Gastroesophageal sphincter (tissue), 4 donors: ENCODE measurements around the gene ADGRL1. TPM values are rescaled to one million over a fixed set of nuclear protein-coding genes. Genes with fewer than 3 reads are reported as not detected.

ENCODE experiments used
- ATAC-seq: fragments of 150-250 bp; one replicate; pipeline ENCODE4 v1.9.1; 2016; ENCODE audit warnings: mild to moderate bottlenecking, moderate library complexity
- H3K27ac ChIP-seq, 4 donors: fragments of 200-600 bp; sonication (generic) in 3 of 4; 1 replicate in 3 of 4; 2 replicates in 1 of 4; pipeline ENCODE4 v1.5.1; 2016 to 2019
- H3K27me3 ChIP-seq: fragments of 200-600 bp; sonication (generic); one replicate; pipeline ENCODE4 v1.5.1; 2019
- H3K36me3 ChIP-seq, 2 donors: fragments of 200-600 bp; sonication (generic); one replicate each; pipeline ENCODE4 v1.5.1; 2019; ENCODE audit warnings: control low read depth in 1 of 2
- H3K4me1 ChIP-seq, 3 donors: fragments of 200-600 bp; sonication (generic); 1 replicate in 2 of 3; 2 replicates in 1 of 3; pipeline ENCODE4 v1.5.1; 2016 to 2019; ENCODE audit warnings: control low read depth in 2 of 3
- H3K4me3 ChIP-seq, 2 donors: fragments of 200-600 bp; sonication (generic); one replicate each; pipeline ENCODE4 v1.5.1; 2019; ENCODE audit warnings: mild to moderate bottlenecking in 1 of 2, moderate library complexity in 1 of 2
- H3K9me3 ChIP-seq, 3 donors: fragments of 200-600 bp; sonication (generic); one replicate each; pipeline ENCODE4 v1.5.1; 2017 to 2019; ENCODE audit warnings: control low read depth in 2 of 3
- CTCF ChIP-seq, 4 experiments: fragments of 200-600 bp in 2 of 4; fragments of 450-650 bp in 2 of 4; sonication (generic) in 1 of 4; IDR thresholded peaks; one replicate each; pipeline ENCODE4 v1.5.1; 2017 to 2019; ENCODE audit warnings: antibody characterized with exemption in 4 of 4, mild to moderate bottlenecking in 2 of 4, moderate library complexity in 2 of 4
- EP300 ChIP-seq: sonication (generic); formaldehyde crosslinking; IDR thresholded peaks from one replicate; pipeline ENCODE4 v1.6.1; 2017; ENCODE audit warnings: antibody characterized with exemption, mild to moderate bottlenecking
- POLR2A ChIP-seq, 2 donors: fragments of 450-650 bp; IDR thresholded peaks; one replicate each; pipeline ENCODE4 v1.6.1; 2017; ENCODE audit warnings: antibody characterized with exemption in 2 of 2, mild to moderate bottlenecking in 2 of 2, moderate library complexity in 1 of 2
- POLR2AphosphoS5 ChIP-seq: sonication (generic); formaldehyde crosslinking; IDR thresholded peaks from one replicate; pipeline ENCODE4 v1.6.1; 2017; ENCODE audit warnings: antibody characterized with exemption
- WGBS, 2 donors: methylation state at CpG; one replicate each; pipeline ENCODE4 v1.1.5; 2018; ENCODE audit warnings: low coverage in 1 of 2; 5-methylcytosine and 5-hydroxymethylcytosine counted together
- total RNA-seq, 4 donors: library from RNA; depleted of rRNA; stranded (reverse); fragments of >200 nt; gene quantifications; one replicate each; pipeline ENCODE4 v1.1.0, GENCODE V29; 2016

Gene ADGRL1
- total RNA-seq, 4 donors from 2014 or later: 13.3 to 47.9 (median 21.1) TPM

GRCh38 chr19:14156971-14157717 is 48.8 kb downstream of the ADGRL1 start:
- 92% methylated on average over 5 of the region's 26 CpGs; no CpG with 5 or more reads in 1 of the 2 donors for WGBS, 2 donors
- Histone ChIP-seq H3K27ac (no peak overlapping the region), H3K36me3 (peaks cover 0 to 97% of the 10 kb centered on the region in 2 donors), H3K9me3 (no peaks in the 10 kb centered on the region), H3K4me3 (no peak overlapping the region), H3K4me1 (no peaks in the 10 kb centered on the region), H3K27me3 (no peaks in the 10 kb centered on the region)
- TF ChIP-seq EP300 (no peak), CTCF (IDR thresholded peaks at IDR 0.05) (no peak), POLR2AphosphoS5 (no peak), POLR2A (IDR thresholded peaks at IDR 0.05) (no peak)
- no peak for ATAC-seq

DNA sequence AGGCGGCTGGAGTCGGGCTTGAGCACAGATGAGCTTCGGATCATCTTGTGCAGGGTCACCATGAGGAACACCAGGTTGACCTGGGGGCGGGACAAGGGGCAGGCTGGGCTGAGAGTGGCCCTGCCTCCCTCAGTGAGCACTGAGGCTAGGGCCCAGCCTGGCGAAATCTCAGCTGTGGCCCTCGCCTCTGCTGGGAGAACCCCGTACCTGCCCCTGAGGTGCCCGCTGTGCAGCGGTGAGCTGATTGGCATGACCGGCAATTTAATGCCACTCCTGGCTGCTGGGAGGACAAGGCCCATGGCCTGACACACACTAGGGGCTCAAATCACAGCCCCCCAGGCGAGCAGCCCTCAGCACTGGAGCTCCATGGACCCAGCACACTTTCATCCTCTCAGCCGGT is 49.8 kb downstream of the ADGRL1 start:
- Histone ChIP-seq H3K36me3 (peaks cover 0 to 97% of the 10 kb centered on the region in 2 donors), H3K9me3 (no peaks in the 10 kb centered on the region), H3K4me1 (peaks cover 0 to under 1% (median 0%) of the 10 kb centered on the region in 3 donors), H3K27me3 (no peaks in the 10 kb centered on the region), H3K27ac (no peak overlapping the region), H3K4me3 (no peak overlapping the region)
- no peak for TF ChIP-seq POLR2A (IDR thresholded peaks at IDR 0.05)
- no peak for TF ChIP-seq POLR2AphosphoS5
- no peak for TF ChIP-seq CTCF (IDR thresholded peaks at IDR 0.05)
- TF ChIP-seq EP300: no peak
- ATAC-seq: no peak
- 91% methylated on average over 4 of the region's 12 CpGs; no CpG with 5 or more reads in 1 of the 2 donors for WGBS, 2 donors

GRCh38 chr19:14155371-14155770 is 50.6 kb downstream of the ADGRL1 start:
- peaks cover 0 to 97% of the 10 kb centered on the region in 2 donors for H3K36me3 ChIP-seq
- no peaks in the 10 kb centered on the region for H3K9me3 ChIP-seq
- TF ChIP-seq EP300 (no peak), POLR2A (IDR thresholded peaks at IDR 0.05) (no peak), CTCF (IDR thresholded peaks at IDR 0.05) (no peak), POLR2AphosphoS5 (no peak)
- no peak overlapping the region for H3K27ac ChIP-seq
- H3K27me3 ChIP-seq: no peaks in the 10 kb centered on the region
- H3K4me1 ChIP-seq: peaks cover 0 to 8% (median 2%) of the 10 kb centered on the region in 3 donors
- no peak for ATAC-seq
- no peak overlapping the region for H3K4me3 ChIP-seq
- WGBS, 2 donors: no CpG with 5 or more reads among the region's 17 CpGs

GRCh38 chr19:14152713-14153112 is 53.3 kb downstream of the ADGRL1 start:
- Histone ChIP-seq H3K4me1 (peaks cover 3 to 34% (median 23%) of the 10 kb centered on the region in 3 donors), H3K9me3 (no peaks in the 10 kb centered on the region), H3K27ac (no peak overlapping the region), H3K4me3 (no peak overlapping the region), H3K27me3 (no peaks in the 10 kb centered on the region), H3K36me3 (peaks cover 0 to 71% of the 10 kb centered on the region in 2 donors)
- no peak for ATAC-seq
- TF ChIP-seq EP300: no peak
- 92 to 94% methylated on average over 5 to 6 of the region's 12 CpGs for WGBS, 2 donors

- peak overlapping the region in 3 of 4 donors; percentile 76 to 84 (median 83) for H3K27ac ChIP-seq
- no peak for ATAC-seq
- no peaks in the 10 kb centered on the region for H3K27me3 ChIP-seq
- peaks cover 0 to 54% of the 10 kb centered on the region in 2 donors for H3K36me3 ChIP-seq
- no peak for TF ChIP-seq POLR2A (IDR thresholded peaks at IDR 0.05)
- TF ChIP-seq CTCF (IDR thresholded peaks at IDR 0.05): no peak
- no peak for TF ChIP-seq EP300
- TF ChIP-seq POLR2AphosphoS5: no peak
- H3K4me1 ChIP-seq: peaks cover 3 to 35% (median 23%) of the 10 kb centered on the region in 3 donors
- no peaks in the 10 kb centered on the region for H3K9me3 ChIP-seq
- H3K4me3 ChIP-seq: no peak overlapping the region
- no CpG with 5 or more reads among the region's 47 CpGs for WGBS, 2 donors
Measured at GRCh38 chr19:14150770-14151661, 55.0 kb downstream of the ADGRL1 start.
